Suprapubic skin (tissue), 4 donors: ENCODE measurements around the gene ATG5.

Source experiments
- EP300 ChIP-seq: sonication (generic); formaldehyde crosslinking; IDR thresholded peaks from one replicate; pipeline ENCODE4 v1.6.1; 2017; ENCODE audit warnings: antibody characterized with exemption
- POLR2A ChIP-seq, 2 donors: fragments of 450-650 bp; IDR thresholded peaks; one replicate each; pipeline ENCODE4 v1.6.1; 2017; ENCODE audit warnings: antibody characterized with exemption in 2 of 2, mild to moderate bottlenecking in 2 of 2, moderate library complexity in 2 of 2
- POLR2AphosphoS5 ChIP-seq, 3 donors: sonication (generic); formaldehyde crosslinking; IDR thresholded peaks; one replicate each; pipeline ENCODE4 v1.6.1; 2017; ENCODE audit warnings: antibody characterized with exemption in 3 of 3

- TF ChIP-seq EP300 = no peak
- no peak for TF ChIP-seq POLR2A (IDR thresholded peaks at IDR 0.05)
- no peak for TF ChIP-seq POLR2AphosphoS5 (IDR thresholded peaks at IDR 0.05)
Measured at GRCh38 chr6:106188104-106188794, 137.3 kb downstream of the ATG5 start.
